Pancreas (tissue), 10 donors: ENCODE results near the gene HEG1. TPM values are rescaled to one million over a fixed set of nuclear protein-coding genes. Genes with fewer than 3 reads are reported as not detected.
A peak's percentile ranks its signal among the peaks of the same experiment; 100 is the strongest.

Experiments used
- ATAC-seq, 4 donors: fragments of 200-7000 bp; cut with Tn5 transposase; one replicate each; pipeline versions ENCODE4 v1.8.0 to v1.9.1; 2020; ENCODE audit warnings: mild to moderate bottlenecking in 4 of 4, moderate library complexity in 4 of 4
- DNase-seq, 6 donors: peaks; one replicate each; pipeline ENCODE4 v3.0.0-alpha.2; 2020
- FAIRE-seq: peaks from 2 replicates; lab custom pipeline; 2012; peaks lifted over from hg19 to GRCh38; lab: Jason Lieb, UNC
- H3K27ac ChIP-seq, 4 donors: fragments of 200-600 bp; sonication (generic); 1 replicate in 3 of 4; 2 replicates in 1 of 4; pipeline versions ENCODE4 v1.5.0 to v1.8.0; 2020
- H3K27me3 ChIP-seq, 4 donors: fragments of 200-600 bp; one replicate each; pipeline ENCODE4 v1.8.0; 2021
- H3K36me3 ChIP-seq, 3 donors: fragments of 200-600 bp; sonication (generic) in 1 of 3; one replicate each; pipeline versions ENCODE4 v1.5.0 to v1.8.0; 2020 to 2021
- H3K4me1 ChIP-seq, 3 donors: fragments of 200-600 bp; one replicate each; pipeline ENCODE4 v1.8.0; 2021
- H3K4me3 ChIP-seq, 4 donors: fragments of 200-600 bp; sonication (generic) in 2 of 4; one replicate each; pipeline versions ENCODE4 v1.5.0 to v1.8.0; 2020 to 2021
- H3K9me3 ChIP-seq, 4 donors: fragments of 200-600 bp; one replicate each; pipeline ENCODE4 v1.8.0; 2021
- CTCF ChIP-seq, 4 donors: fragments of 200-600 bp; sonication (generic) in 3 of 4; IDR thresholded peaks; one replicate each; pipeline versions ENCODE4 v1.5.0 to v1.8.0; 2021; ENCODE audit warnings: antibody characterized with exemption in 4 of 4
- WGBS, 2 donors: extraction: QIAGEN DNeasy Blood & Tissue Kit; methylation state at CpG; one replicate each; pipeline ENCODE4 v1.1.7; 2013; 5-methylcytosine and 5-hydroxymethylcytosine counted together
- intact Hi-C, 3 donors: fragments of 100-400 bp; cut with DNase I; formaldehyde crosslinking; loops; one replicate each; pipeline versions ENCODE4 v1.11.1 to v1.14.2; 2022
- polyA plus RNA-seq, 2 donors: library from polyadenylated mRNA; stranded (reverse); fragments of 200-250 nt; gene quantifications; one replicate each; pipeline ENCODE4 v1.2.3, GENCODE V29; 2013
- total RNA-seq, 6 donors: library from RNA; stranded (reverse); fragmentation: NEBNext Ultra II Directional in 4 of 6; extraction: Animal tissue kit (Norgen Biotek cat#: 25700) in 4 of 6; gene quantifications; one replicate each; pipeline versions ENCODE4 v1.2.1 to v1.2.4, GENCODE V29; 2021 to 2023
- donor health status: healthy with polysubstance abuse.
- donor health status: DM: no; HTN: no; CAD: no; lungs with moderate emphysema.
- donor health status: DM: no; HTN: no; CAD: no.
- donor health status: control.
- donor health status: control.
- donor health status: Bipolar disorder and iron deficiency.
- donor health status: DM: yes; HTN: yes; CAD: no.
- donor health status: DM: no; HTN: no; CAD: no.
- donor health status: DM: no; HTN: no; CAD: no.
- donor health status: DM: yes; HTN: yes; CAD: no.

The HEG1 gene
- total RNA-seq = 10 to 100 TPM; 19.7 to 36.6 (median 22.2) TPM
- polyA plus RNA-seq = 10 to 100 TPM in 1 of 2 donors, 1 to 10 TPM in 1; 9.6 to 11.3 TPM

- ATAC-seq (peak; percentile 87 to 91 (median 89)), FAIRE-seq (no peak), DNase-seq (peak; percentile 75 to 94 (median 86))
- intact Hi-C loops = no loop called here
- Histone ChIP-seq H3K4me3 (peak within 1 kb of the TSS; percentile 38 to 67 (median 52)), H3K27me3 (no peaks in the 10 kb centered on the region), H3K9me3 (no peaks in the 10 kb centered on the region), H3K4me1 (peaks cover 0 to 12% (median 4%) of the 10 kb centered on the region in 3 donors), H3K36me3 (no peaks in the 10 kb centered on the region), H3K27ac (peak within 1 kb of the TSS; percentile 51 to 76 (median 58))
- no peak for TF ChIP-seq CTCF (IDR thresholded peaks at IDR 0.05)
- WGBS, 2 donors = 6 to 8% methylated on average over 46 to 67 of the region's 67 CpGs
Measured at GRCh38 chr3:125055913-125056745, at the start of gene HEG1. HEG1 (minus strand) TSS chr3:125055997; CDS start chr3:125055890, 107 bp downstream.

GRCh38 chr3:125105116-125105515 lies 49.3 kb upstream of the HEG1 start:
- Histone ChIP-seq H3K4me3 (no peak overlapping the region), H3K9me3 (no peaks in the 10 kb centered on the region), H3K27me3 (no peaks in the 10 kb centered on the region), H3K27ac (no peak overlapping the region), H3K36me3 (peaks cover 0 to 10% (median 0%) of the 10 kb centered on the region in 3 donors), H3K4me1 (no peaks in the 10 kb centered on the region)
- no peak for TF ChIP-seq CTCF (IDR thresholded peaks at IDR 0.05)
- no peak for ATAC-seq
- no peak for DNase-seq
- no peak for FAIRE-seq
- 74 to 88% methylated on average over 1 of the region's 1 CpG for WGBS, 2 donors
- intact Hi-C loops = no loop called here

- no peak for DNase-seq
- Histone ChIP-seq H3K36me3 (peaks cover 0 to 10% (median 0%) of the 10 kb centered on the region in 3 donors), H3K4me1 (no peaks in the 10 kb centered on the region), H3K9me3 (no peaks in the 10 kb centered on the region), H3K27ac (no peak overlapping the region), H3K4me3 (no peak overlapping the region), H3K27me3 (no peaks in the 10 kb centered on the region)
- ATAC-seq = no peak
- TF ChIP-seq CTCF (IDR thresholded peaks at IDR 0.05) = no peak
- 95 to 96% methylated on average over 1 of the region's 1 CpG for WGBS, 2 donors
- no peak for FAIRE-seq
- intact Hi-C loops = no loop called here
Measured at GRCh38 chr3:125104639-125105038, 48.8 kb upstream of the HEG1 start.

GRCh38 chr3:125103406-125103805 lies 47.6 kb upstream of the HEG1 start:
- DNase-seq (no peak), FAIRE-seq (no peak), ATAC-seq (no peak)
- Histone ChIP-seq H3K4me3 (no peak overlapping the region), H3K27me3 (no peaks in the 10 kb centered on the region), H3K27ac (no peak overlapping the region), H3K36me3 (peaks cover 0 to 10% (median 0%) of the 10 kb centered on the region in 3 donors), H3K4me1 (no peaks in the 10 kb centered on the region), H3K9me3 (no peaks in the 10 kb centered on the region)
- intact Hi-C loops = no loop called here
- 98 to 100% methylated on average over 1 of the region's 1 CpG for WGBS, 2 donors
- no peak for TF ChIP-seq CTCF (IDR thresholded peaks at IDR 0.05)

GRCh38 chr3:125102470-125102869 lies 46.7 kb upstream of the HEG1 start:
- ATAC-seq (no peak), FAIRE-seq (no peak), DNase-seq (no peak)
- Histone ChIP-seq H3K4me3 (no peak overlapping the region), H3K27me3 (no peaks in the 10 kb centered on the region), H3K4me1 (no peaks in the 10 kb centered on the region), H3K36me3 (peaks cover 0 to 10% (median 0%) of the 10 kb centered on the region in 3 donors), H3K9me3 (no peaks in the 10 kb centered on the region), H3K27ac (no peak overlapping the region)
- no peak for TF ChIP-seq CTCF (IDR thresholded peaks at IDR 0.05)
- intact Hi-C loops = no loop called here
- 85 to 87% methylated on average over 6 of the region's 6 CpGs for WGBS, 2 donors
